GM23338 (cell line): ENCODE measurements around the gene SLC4A7. TPM values are rescaled to one million over a fixed set of nuclear protein-coding genes. Genes with fewer than 3 reads are reported as not detected.

Source experiments
- ATAC-seq: fragments of 200-7000 bp; cut with Tn5 transposase; 3 replicates; pipeline ENCODE4 v1.9.1; 2020
- DNase-seq: peaks from one replicate; pipeline ENCODE4 v3.0.0-alpha.2; 2015; ENCODE audit warnings: low spot score
- H2AFZ ChIP-seq: fragments of 200-600 bp; sonication (generic); 2 replicates; pipeline ENCODE4 v1.8.0; 2016; ENCODE audit warnings: antibody characterized with exemption, mild to moderate bottlenecking, moderate library complexity
- H3F3A ChIP-seq: fragments of 200-600 bp; sonication (generic); replicated peaks from 2 replicates; pipeline ENCODE4 v1.8.0; 2017; ENCODE audit warnings: antibody characterized with exemption, mixed run types, low read depth
- H3K27ac ChIP-seq: fragments of 200-600 bp; sonication (generic); 2 replicates; pipeline ENCODE4 v1.6.1; 2016; ENCODE audit warnings: low read depth
- H3K27me3 ChIP-seq: fragments of 200-600 bp; sonication (generic); 2 replicates; pipeline ENCODE4 v1.8.0; 2016; ENCODE audit warnings: mild to moderate bottlenecking, mixed run types, moderate library complexity; ENCODE audit not compliant: insufficient read depth
- H3K36me3 ChIP-seq: fragments of 200-600 bp; sonication (generic); 2 replicates; pipeline ENCODE4 v1.8.0; 2016; ENCODE audit warnings: mild to moderate bottlenecking; ENCODE audit not compliant: insufficient read depth
- H3K4me1 ChIP-seq: fragments of 200-600 bp; sonication (generic); 2 replicates; pipeline ENCODE4 v1.8.0; 2016; ENCODE audit warnings: mild to moderate bottlenecking, moderate library complexity; ENCODE audit not compliant: insufficient read depth
- H3K4me2 ChIP-seq: fragments of 200-600 bp; sonication (generic); 2 replicates; pipeline ENCODE4 v1.7.1; 2017; ENCODE audit warnings: mixed run types
- H3K4me3 ChIP-seq: fragments of 200-600 bp; sonication (generic); 2 replicates; pipeline ENCODE4 v1.6.1; 2016; ENCODE audit warnings: mixed run types
- H3K79me2 ChIP-seq: fragments of 200-600 bp; sonication (generic); replicated peaks from 2 replicates; pipeline ENCODE4 v1.8.0; 2017; ENCODE audit warnings: mild to moderate bottlenecking; ENCODE audit not compliant: insufficient read depth
- H3K9me2 ChIP-seq: fragments of 200-600 bp; sonication (generic); 2 replicates; pipeline ENCODE4 v1.8.0; 2017; ENCODE audit not compliant: insufficient read depth
- H4K20me1 ChIP-seq: fragments of 200-600 bp; sonication (generic); replicated peaks from 2 replicates; pipeline ENCODE4 v1.8.0; 2017; ENCODE audit warnings: mild to moderate bottlenecking; ENCODE audit not compliant: insufficient read depth
- H3K27ac Mint-ChIP-seq: 2 replicates; pipeline ENCODE4 v1.8.0; 2020; ENCODE audit warnings: inconsistent platforms, mild to moderate bottlenecking, moderate library complexity, mixed read lengths
- H3K27me3 Mint-ChIP-seq: 3 replicates; pipeline ENCODE4 v1.8.0; 2022; ENCODE audit warnings: low read depth, mild to moderate bottlenecking, moderate library complexity, mixed read lengths, inconsistent platforms; ENCODE audit not compliant: insufficient read depth, poor library complexity
- H3K36me3 Mint-ChIP-seq: 3 replicates; pipeline ENCODE4 v1.8.0; 2021; ENCODE audit warnings: low read depth, mild to moderate bottlenecking, inconsistent platforms, moderate library complexity, mixed read lengths
- H3K4me1 Mint-ChIP-seq: 3 replicates; pipeline ENCODE4 v1.8.0; 2020; ENCODE audit warnings: mild to moderate bottlenecking, inconsistent platforms, mixed read lengths
- H3K4me3 Mint-ChIP-seq: 3 replicates; pipeline ENCODE4 v1.8.0; 2021; ENCODE audit warnings: moderate library complexity, mild to moderate bottlenecking, inconsistent platforms, mixed read lengths
- H3K9me3 Mint-ChIP-seq: 3 replicates; pipeline ENCODE4 v1.8.0; 2020; ENCODE audit warnings: moderate library complexity, mild to moderate bottlenecking, inconsistent platforms, mixed read lengths
- CREB1 ChIP-seq: fragments of 250-450 bp; sonication (Bioruptor Pico); IDR thresholded peaks from 2 replicates; pipeline ENCODE4 v1.5.0; 2020; ENCODE audit warnings: low read depth, mild to moderate bottlenecking, moderate library complexity
- CTCF ChIP-seq, 2 experiments: fragments of 200-600 bp in 1 of 2; sonication (generic) in 1 of 2; conservative IDR thresholded peaks; 2 replicates each; pipeline versions ENCODE4 v1.5.1 to v1.6.1; 2016 to 2017; ENCODE audit warnings: antibody characterized with exemption in 2 of 2, low read depth in 2 of 2, mild to moderate bottlenecking in 2 of 2, moderate library complexity in 1 of 2
- ETS1 ChIP-seq: IDR thresholded peaks from 2 replicates; pipeline ENCODE4 v1.6.1; 2016; ENCODE audit warnings: antibody characterized with exemption
- EZH2 ChIP-seq: fragments of 200-600 bp; sonication (generic); IDR thresholded peaks from one replicate; pipeline ENCODE4 v1.8.0; 2017; ENCODE audit warnings: antibody characterized with exemption, mild to moderate bottlenecking, low read depth; ENCODE audit not compliant: unreplicated experiment
- EZH2phosphoT487 ChIP-seq: fragments of 200-600 bp; sonication (generic); IDR thresholded peaks from one replicate; pipeline ENCODE4 v1.8.1; 2018; ENCODE audit warnings: antibody characterized with exemption; ENCODE audit not compliant: unreplicated experiment
- JUNB ChIP-seq: IDR thresholded peaks from one replicate; pipeline ENCODE4 v1.6.1; 2016; ENCODE audit warnings: antibody characterized with exemption; ENCODE audit not compliant: unreplicated experiment
- NANOG ChIP-seq: IDR thresholded peaks from 2 replicates; pipeline ENCODE4 v1.6.1; 2016; ENCODE audit warnings: antibody characterized with exemption, borderline replicate concordance
- STAT1 ChIP-seq: IDR thresholded peaks from one replicate; pipeline ENCODE4 v1.6.1; 2016; ENCODE audit warnings: antibody characterized with exemption; ENCODE audit not compliant: unreplicated experiment
- ZNF114 ChIP-seq: fragments of 250-450 bp; sonication (Bioruptor Pico); IDR thresholded peaks from 2 replicates; pipeline ENCODE4 v1.5.0; 2020; ENCODE audit warnings: mild to moderate bottlenecking, moderate library complexity
- ZNF331 ChIP-seq: fragments of 250-450 bp; sonication (Bioruptor Pico); IDR thresholded peaks from 2 replicates; pipeline ENCODE4 v1.5.0; 2020; ENCODE audit warnings: low read depth, mild to moderate bottlenecking, moderate library complexity
- polyA plus RNA-seq: library from polyadenylated mRNA; unstranded; fragments of >200 nt; fragmentation: Nextera tagmentation; extraction: Ambion mirVana; gene quantifications from 2 replicates; pipeline ENCODE4 v1.2.1, GENCODE V29; 2016
- total RNA-seq: library from RNA; depleted of rRNA; stranded (reverse); fragments of >200 nt; shearing (Covaris generic); gene quantifications from 2 replicates; pipeline ENCODE4 v1.2.3, GENCODE V29; 2014

Gene SLC4A7
- total and polyA plus RNA-seq, 2 experiments from 2014 or later, result 44.4 to 101 TPM

- H2AFZ ChIP-seq, result no peak overlapping the region
- H4K20me1 ChIP-seq, result no peaks in the 10 kb centered on the region
- no peaks in the 10 kb centered on the region for H3F3A ChIP-seq
- H3K27me3 ChIP-seq, result no peaks in the 10 kb centered on the region
- Mint-ChIP-seq H3K27me3 (no peaks in the 10 kb centered on the region), H3K4me1 (no peaks in the 10 kb centered on the region), H3K27ac (no peak overlapping the region), H3K36me3 (peaks cover 22% of the 10 kb centered on the region; the same call in 2 of the 3 replicates), H3K4me3 (no peak overlapping the region), H3K9me3 (no peaks in the 10 kb centered on the region)
- H3K4me1 ChIP-seq, result no peaks in the 10 kb centered on the region
- H3K9me2 ChIP-seq, result no peaks in the 10 kb centered on the region
- no peak overlapping the region for H3K4me3 ChIP-seq
- H3K27ac ChIP-seq, result no peak overlapping the region
- no peaks in the 10 kb centered on the region for H3K36me3 ChIP-seq
- DNase-seq, result no peak
- H3K79me2 ChIP-seq, result no peaks in the 10 kb centered on the region
- no peak for ATAC-seq
- H3K4me2 ChIP-seq, result no peak overlapping the region
- TF ChIP-seq STAT1, result no peak
- TF ChIP-seq ZNF331 (CRISPR knock-in tag), result no peak
- TF ChIP-seq ZNF114 (CRISPR knock-in tag), result no peak
- no peak for TF ChIP-seq NANOG
- TF ChIP-seq ETS1, result no peak
- TF ChIP-seq JUNB, result no peak
- TF ChIP-seq EZH2, result no peak
- no peak for TF ChIP-seq EZH2phosphoT487
- TF ChIP-seq CTCF (conservative IDR thresholded peaks at IDR 0.05; ENCODE audit: low read depth in 2 of 2), result no peak
- no peak for TF ChIP-seq CREB1 (CRISPR knock-in tag)
Observed at GRCh38 chr3:27376109-27376772, 107.9 kb downstream of the SLC4A7 start.

GRCh38 chr3:27368831-27369607 is 115.2 kb downstream of the SLC4A7 start, which contains the start of gene NEK10:
TSS of gene NEK10 (minus strand) at chr3:27369383. CDS start at chr3:27352882, 16,501 bp downstream.
- Histone ChIP-seq H3K9me2 (no peaks in the 10 kb centered on the region), H3K27me3 (no peaks in the 10 kb centered on the region), H3K4me1 (peaks cover 4% of the 10 kb centered on the region; the same call in 1 of the 2 replicates), H3K4me3 (peak within 1 kb of the TSS; percentile 84), H2AFZ (peak within 1 kb of the TSS; percentile 98), H3K36me3 (no peaks in the 10 kb centered on the region), H4K20me1 (no peaks in the 10 kb centered on the region), H3K27ac (no peak within 1 kb of the TSS), H3K4me2 (peak within 1 kb of the TSS; percentile 87), H3K79me2 (no peaks in the 10 kb centered on the region), H3F3A (no peaks in the 10 kb centered on the region)
- H3K27me3 Mint-ChIP-seq, result peaks cover 14% of the 10 kb centered on the region
- DNase-seq (peak; percentile 97), ATAC-seq (peak; percentile 98)
- no peaks in the 10 kb centered on the region for H3K36me3 Mint-ChIP-seq
- TF ChIP-seq CREB1 (CRISPR knock-in tag) (peak; percentile 66), NANOG (no peak)
- H3K27ac Mint-ChIP-seq, result no peak within 1 kb of the TSS
- H3K4me3 Mint-ChIP-seq, result peak within 1 kb of the TSS; percentile 89
- peaks cover 8% of the 10 kb centered on the region; the same call in 2 of the 3 replicates for H3K4me1 Mint-ChIP-seq
- no peaks in the 10 kb centered on the region; the same call in 2 of the 3 replicates for H3K9me3 Mint-ChIP-seq
